ENCODE measurements around the gene CACTIN. TPM values are rescaled to one million over a fixed set of nuclear protein-coding genes. Genes with fewer than 3 reads are reported as not detected.

Gene CACTIN
- total RNA-seq, 1 experiment from 2014 or later: 54.7 TPM

GRCh38 chr19:3646336-3647092, 19.9 kb upstream of the CACTIN start:
- no peak for DNase-seq (ENCODE audit: low spot score)

GRCh38 chr19:3645726-3646125, 19.1 kb upstream of the CACTIN start:
- DNase-seq (ENCODE audit: low spot score): no peak

- DNase-seq (ENCODE audit: low spot score): no peak
These were observed 18.4 kb upstream of the CACTIN start for GRCh38 chr19:3645067-3645396.

GRCh38 chr19:3644351-3645066, 17.9 kb upstream of the CACTIN start:
- no peak for DNase-seq (ENCODE audit: low spot score)

- DNase-seq (ENCODE audit: low spot score): no peak
These were observed 17.2 kb upstream of the CACTIN start for GRCh38 chr19:3643674-3644313.

GRCh38 chr19:3642987-3643673, 16.5 kb upstream of the CACTIN start:
- peak; percentile 12 for DNase-seq (ENCODE audit: low spot score)

- no peak for DNase-seq (ENCODE audit: low spot score)
These were observed 15.7 kb upstream of the CACTIN start for GRCh38 chr19:3642296-3642695.

GRCh38 chr19:3641515-3642269, 15.1 kb upstream of the CACTIN start:
- DNase-seq (ENCODE audit: low spot score): no peak

- DNase-seq (ENCODE audit: low spot score): no peak
These were observed 12.9 kb upstream of the CACTIN start for GRCh38 chr19:3639479-3639878.

GRCh38 chr19:3638208-3639193, 11.9 kb upstream of the CACTIN start:
- no peak for DNase-seq (ENCODE audit: low spot score)

GRCh38 chr19:3637621-3638020, 11.0 kb upstream of the CACTIN start:
- no peak for DNase-seq (ENCODE audit: low spot score)

GRCh38 chr19:3636962-3637361, 10.4 kb upstream of the CACTIN start:
- DNase-seq (ENCODE audit: low spot score): no peak

GRCh38 chr19:3636506-3636905, 9.9 kb upstream of the CACTIN start:
- DNase-seq (ENCODE audit: low spot score): no peak

- DNase-seq (ENCODE audit: low spot score): no peak
These were observed 8.0 kb upstream of the CACTIN start for GRCh38 chr19:3634496-3635045.

GRCh38 chr19:3633559-3633988, 7.0 kb upstream of the CACTIN start:
- DNase-seq (ENCODE audit: low spot score): no peak

- DNase-seq (ENCODE audit: low spot score): no peak
These were observed 6.4 kb upstream of the CACTIN start for GRCh38 chr19:3632739-3633558.

GRCh38 chr19:3632098-3632497, 5.5 kb upstream of the CACTIN start:
- DNase-seq (ENCODE audit: low spot score): no peak

- DNase-seq (ENCODE audit: low spot score): no peak
These were observed 4.7 kb upstream of the CACTIN start for GRCh38 chr19:3631053-3631861.
